Erythroblast (primary cell): ENCODE measurements around the gene FNDC3A.
A peak's percentile ranks its signal among the peaks of the same experiment; 100 is the strongest.

Experiments
- DNase-seq, 2 experiments: peaks; one replicate each; lab custom pipeline; 2025; lab: John Stamatoyannopoulos, UW
- GATA1 ChIP-seq: IDR thresholded peaks from 2 replicates; pipeline ENCODE4 v1.6.1; 2011; ENCODE audit warnings: low read depth, mild to moderate bottlenecking, control low read depth, low read length, moderate library complexity
- POLR2A ChIP-seq: IDR thresholded peaks from 2 replicates; pipeline ENCODE4 v1.6.1; 2011; ENCODE audit warnings: mild to moderate bottlenecking, low read length

FNDC3A gene

DNA sequence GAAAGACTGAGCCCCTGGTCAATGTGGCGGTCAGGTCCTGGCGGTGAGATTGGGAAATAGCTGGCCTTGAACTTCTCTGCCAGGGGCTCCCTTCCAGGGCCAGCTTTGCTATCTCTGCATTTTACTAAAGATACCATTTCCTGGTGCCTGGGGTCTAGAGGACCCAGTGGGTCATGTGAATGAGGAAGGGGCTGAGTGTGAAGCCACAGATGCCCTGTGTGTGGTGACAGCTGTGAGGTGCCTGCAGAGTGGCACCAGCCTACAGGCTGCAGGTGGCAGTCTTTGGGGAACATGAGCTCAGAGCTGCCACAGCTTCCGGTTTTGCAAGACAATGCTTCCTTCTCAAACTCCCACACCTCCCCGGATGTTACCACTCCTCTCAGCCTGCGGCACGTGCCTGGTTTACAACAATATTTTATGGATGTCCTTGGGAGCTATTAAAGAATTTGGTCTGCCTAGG is 239.2 kb downstream of the FNDC3A start:
- TF ChIP-seq GATA1 (no peak), POLR2A (no peak)
- peak in 1 of 2 experiments; percentile 9 for DNase-seq

DNA sequence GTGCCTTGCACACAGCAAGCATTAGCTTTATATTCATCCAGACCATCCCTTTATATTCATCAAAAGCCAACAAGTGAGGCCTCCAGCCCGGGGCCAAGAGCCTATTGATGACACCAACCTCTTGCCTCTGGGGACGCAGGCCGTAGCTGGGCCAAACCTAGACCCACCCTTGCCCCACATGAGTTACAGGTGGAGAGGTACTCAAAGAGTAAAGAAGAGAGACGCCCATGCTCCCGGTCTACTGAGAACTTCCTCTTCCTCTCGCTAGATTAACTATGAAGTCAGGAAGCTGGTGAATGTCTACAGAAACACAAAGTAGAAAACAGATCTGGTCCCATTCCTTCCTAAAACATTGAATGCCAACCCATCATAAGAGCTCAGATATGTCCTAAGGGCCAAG is 240.6 kb downstream of the FNDC3A start:
- DNase-seq: no peak
- TF ChIP-seq GATA1 (no peak), POLR2A (no peak)

DNA sequence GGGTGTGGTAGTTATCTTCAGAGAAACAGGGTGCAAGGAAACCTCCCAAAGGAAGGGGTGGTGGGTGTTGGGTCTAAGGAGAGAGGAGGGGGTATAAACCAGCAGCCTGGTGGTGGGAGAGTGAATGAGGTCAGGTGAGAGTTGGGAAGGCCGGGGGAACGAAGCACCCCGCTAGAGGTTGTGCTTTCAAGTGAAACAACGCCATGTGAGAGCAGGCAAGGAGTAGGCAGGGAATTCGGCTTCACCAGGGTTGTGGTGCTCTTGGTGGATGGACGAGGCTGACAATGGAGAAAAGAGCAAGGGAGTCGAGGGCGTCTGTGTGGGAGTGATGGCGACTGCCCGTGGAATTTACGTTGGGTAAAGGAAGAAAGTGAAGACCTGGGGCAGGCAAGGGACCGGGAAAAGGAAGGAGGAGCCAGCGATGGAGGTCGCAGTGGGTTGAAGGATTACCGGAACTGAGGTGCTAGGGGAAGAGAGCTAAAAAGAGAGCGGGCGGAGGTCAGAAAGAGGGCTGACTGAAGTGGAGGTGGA is 242.3 kb downstream of the FNDC3A start:
- no peak for DNase-seq
- TF ChIP-seq GATA1: no peak
- no peak for TF ChIP-seq POLR2A

DNA sequence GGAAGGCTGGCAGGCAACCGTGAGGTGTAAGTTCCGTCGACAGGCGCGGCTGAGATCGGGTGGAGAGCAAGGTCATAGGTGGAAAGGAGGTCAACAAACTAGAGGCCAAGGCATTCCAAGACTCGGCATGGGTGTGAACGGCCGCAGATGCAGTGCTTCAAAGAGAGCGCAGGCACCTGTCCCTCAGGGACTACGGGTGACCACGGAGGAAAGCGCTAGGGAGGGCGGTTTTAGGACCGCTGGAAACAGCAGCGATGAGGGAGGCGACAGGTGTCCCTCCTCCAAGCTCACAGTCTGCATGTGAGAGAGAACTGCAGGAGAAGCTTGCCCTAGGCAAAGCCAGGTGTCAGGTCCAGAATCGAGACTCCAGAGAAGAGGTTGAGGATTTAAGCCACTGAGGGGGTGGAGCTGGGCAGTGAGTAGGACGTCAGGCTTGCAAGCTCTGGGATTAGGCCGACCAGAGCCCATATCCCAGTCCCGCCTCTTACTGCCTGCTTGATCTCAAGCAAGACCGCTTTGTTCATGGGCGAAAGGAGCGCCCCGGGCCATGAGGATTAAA is 242.9 kb downstream of the FNDC3A start:
- peak in 1 of 2 experiments; percentile 7 for DNase-seq
- TF ChIP-seq GATA1 (no peak), POLR2A (no peak)

DNA sequence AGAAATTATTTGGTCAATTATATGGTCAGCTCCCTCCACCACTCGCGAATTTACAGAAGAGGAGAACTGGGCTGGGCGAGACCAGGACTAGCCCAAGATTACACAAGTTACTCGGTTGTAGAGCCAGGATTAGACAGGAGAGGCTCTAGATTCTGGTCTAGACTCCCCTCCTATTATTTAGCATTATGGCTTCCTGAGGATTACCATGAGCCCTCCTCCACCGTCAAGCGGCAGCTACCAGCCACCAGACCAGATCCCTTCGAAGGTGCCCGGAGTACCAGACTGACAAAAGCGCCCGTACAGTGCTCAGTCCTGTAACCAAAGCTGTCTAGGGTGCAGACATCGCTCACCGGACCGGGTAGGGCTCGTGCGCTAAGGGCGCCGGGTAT is 243.9 kb downstream of the FNDC3A start:
- TF ChIP-seq POLR2A (no peak), GATA1 (no peak)
- no peak for DNase-seq

DNA sequence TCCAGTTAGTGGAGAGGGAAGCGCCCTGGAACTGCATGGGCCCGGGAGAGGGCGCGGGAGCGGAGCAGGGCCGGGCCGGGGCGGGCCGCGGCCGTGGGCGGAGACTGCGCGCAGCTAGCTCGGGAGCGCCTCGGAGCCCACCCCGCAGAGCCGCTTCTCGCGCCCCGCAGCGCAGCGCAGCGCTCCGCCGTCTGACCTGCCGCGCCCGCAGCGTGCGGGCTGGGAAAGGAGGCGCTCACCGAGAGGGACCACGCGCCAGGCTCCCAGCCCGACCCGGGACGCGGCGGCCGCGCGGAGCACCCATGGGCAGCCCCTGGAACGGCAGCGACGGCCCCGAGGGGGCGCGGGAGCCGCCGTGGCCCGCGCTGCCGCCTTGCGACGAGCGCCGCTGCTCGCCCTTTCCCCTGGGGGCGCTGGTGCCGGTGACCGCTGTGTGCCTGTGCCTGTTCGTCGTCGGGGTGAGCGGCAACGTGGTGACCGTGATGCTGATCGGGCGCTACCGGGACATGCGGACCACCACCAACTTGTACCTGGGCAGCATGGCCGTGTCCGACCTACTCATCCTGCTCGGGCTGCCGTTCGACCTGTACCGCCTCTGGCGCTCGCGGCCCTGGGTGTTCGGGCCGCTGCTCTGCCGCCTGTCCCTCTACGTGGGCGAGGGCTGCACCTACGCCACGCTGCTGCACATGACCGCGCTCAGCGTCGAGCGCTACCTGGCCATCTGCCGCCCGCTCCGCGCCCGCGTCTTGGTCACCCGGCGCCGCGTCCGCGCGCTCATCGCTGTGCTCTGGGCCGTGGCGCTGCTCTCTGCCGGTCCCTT is 244.5 kb downstream of the FNDC3A start, which contains the start of gene MLNR:
TSS of gene MLNR (plus strand) at position 303 of the 820 bp plus-strand sequence. CDS start at position 303, 0 bp downstream.
- TF ChIP-seq POLR2A: no peak
- no peak for TF ChIP-seq GATA1
- DNase-seq: peak; percentile 50 to 55

DNA sequence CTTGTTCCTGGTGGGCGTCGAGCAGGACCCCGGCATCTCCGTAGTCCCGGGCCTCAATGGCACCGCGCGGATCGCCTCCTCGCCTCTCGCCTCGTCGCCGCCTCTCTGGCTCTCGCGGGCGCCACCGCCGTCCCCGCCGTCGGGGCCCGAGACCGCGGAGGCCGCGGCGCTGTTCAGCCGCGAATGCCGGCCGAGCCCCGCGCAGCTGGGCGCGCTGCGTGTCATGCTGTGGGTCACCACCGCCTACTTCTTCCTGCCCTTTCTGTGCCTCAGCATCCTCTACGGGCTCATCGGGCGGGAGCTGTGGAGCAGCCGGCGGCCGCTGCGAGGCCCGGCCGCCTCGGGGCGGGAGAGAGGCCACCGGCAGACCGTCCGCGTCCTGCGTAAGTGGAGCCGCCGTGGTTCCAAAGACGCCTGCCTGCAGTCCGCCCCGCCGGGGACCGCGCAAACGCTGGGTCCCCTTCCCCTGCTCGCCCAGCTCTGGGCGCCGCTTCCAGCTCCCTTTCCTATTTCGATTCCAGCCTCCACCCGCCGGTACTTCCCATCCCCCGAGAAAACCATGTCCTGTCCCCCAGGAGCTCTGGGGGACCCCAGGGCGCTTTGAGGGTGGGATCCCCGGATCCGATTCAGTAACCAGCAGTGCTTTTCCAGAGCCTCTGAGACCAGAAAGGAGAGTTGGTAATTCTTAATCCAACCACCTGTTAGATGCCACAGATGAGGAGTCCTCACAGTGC is 245.3 kb downstream of the FNDC3A start:
- peak; percentile 21 to 37 for DNase-seq
- TF ChIP-seq GATA1 (no peak), POLR2A (no peak)

DNA sequence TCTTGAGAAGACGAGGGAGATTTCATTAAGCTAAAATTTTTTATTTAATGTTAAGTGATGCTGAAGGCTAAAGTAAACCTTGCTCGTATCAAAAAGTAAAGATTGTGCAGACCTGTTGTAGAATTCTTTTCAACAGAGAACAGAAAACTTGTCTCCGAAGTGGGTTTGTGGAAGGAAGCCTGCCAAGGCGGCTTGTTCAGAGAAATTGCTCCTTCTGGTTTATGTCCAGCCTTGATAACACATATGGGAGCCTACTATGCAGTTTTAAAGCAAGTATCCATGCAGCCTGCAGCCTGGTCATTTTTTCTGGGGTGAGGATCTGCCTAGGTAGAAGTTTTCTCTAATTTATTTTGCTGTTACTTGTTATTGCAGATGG is 245.9 kb downstream of the FNDC3A start:
- TF ChIP-seq POLR2A: no peak
- no peak for TF ChIP-seq GATA1
- DNase-seq: no peak

DNA sequence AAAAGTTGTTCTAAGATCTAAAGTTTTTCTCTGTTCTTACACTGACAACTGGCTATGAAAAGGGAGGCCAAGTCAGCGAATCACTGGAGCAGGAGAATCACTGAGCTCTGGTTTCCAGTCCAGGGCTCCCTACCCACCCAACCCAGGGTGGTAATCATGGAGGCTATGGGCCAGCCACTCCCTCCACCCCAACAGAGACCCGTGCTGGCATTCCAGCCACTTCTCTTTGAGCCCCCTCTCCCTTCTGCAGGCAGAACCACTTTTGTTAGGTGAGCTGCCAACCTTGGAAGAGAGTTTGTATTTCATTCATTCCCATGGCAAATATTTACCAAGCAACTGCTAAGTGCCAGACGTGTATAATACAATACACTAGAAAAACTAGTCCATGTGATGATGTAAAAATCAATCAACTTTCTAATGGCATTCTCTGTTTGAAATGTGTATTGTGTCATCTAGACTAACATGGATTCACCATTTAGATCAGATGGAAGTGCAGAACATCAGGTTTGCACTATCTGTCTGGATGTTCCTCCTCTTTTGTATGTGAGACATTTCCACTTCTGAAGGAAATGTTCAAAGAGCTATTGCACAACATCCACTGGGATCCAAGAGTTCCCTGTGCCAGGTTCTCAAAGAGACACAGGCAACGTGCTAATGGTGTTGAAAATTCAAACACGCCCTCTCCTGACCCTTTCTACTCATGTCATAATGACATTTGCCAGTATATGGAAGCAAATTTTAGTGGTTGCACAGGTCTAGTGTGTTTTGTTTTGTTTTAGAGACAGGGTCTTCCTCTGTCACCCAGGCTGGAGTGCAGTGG is 249.7 kb downstream of the FNDC3A start:
- DNase-seq: no peak
- TF ChIP-seq POLR2A: no peak

DNA sequence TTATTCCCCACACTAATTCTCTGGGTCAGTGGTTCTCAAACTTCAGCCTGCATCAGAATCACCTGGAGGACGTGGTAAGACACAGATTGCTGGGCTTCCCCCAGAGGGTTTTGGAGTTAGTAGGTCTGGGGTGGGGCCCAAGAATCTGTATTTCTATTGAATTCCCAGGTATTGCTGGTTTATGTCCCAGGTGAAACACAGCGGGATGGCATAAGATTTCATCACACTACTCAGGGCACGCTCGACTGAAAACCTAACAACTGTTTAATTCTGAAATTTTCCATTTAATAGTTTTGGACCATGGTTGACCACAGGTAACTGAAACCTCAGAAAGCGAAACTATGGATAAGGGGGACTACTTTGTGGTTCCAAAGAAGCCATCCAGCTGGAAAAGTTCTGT is 250.9 kb downstream of the FNDC3A start:
- TF ChIP-seq POLR2A (no peak), GATA1 (no peak)
- DNase-seq: no peak

DNA sequence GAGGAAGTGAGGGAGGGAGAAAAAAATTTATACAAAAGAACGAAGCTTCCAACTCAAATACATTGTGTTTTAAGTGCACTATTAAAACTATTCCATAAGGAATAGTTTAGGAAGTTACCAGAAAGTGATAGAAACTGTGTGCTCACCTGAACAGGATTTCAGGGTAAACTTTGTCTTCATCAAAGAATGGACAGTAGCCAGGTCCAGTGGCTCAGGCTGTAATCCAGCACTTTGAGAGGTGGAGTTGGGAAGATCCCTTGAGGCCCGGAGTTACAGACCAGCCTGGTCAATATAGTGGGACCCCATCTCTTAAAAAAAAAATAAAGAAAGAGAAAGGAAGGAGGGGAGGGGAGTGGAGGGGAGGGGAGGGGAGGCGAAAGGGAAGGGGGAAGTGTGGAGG is 259.0 kb downstream of the FNDC3A start:
- no peak for TF ChIP-seq GATA1
- no peak for TF ChIP-seq POLR2A
- DNase-seq: no peak

DNA sequence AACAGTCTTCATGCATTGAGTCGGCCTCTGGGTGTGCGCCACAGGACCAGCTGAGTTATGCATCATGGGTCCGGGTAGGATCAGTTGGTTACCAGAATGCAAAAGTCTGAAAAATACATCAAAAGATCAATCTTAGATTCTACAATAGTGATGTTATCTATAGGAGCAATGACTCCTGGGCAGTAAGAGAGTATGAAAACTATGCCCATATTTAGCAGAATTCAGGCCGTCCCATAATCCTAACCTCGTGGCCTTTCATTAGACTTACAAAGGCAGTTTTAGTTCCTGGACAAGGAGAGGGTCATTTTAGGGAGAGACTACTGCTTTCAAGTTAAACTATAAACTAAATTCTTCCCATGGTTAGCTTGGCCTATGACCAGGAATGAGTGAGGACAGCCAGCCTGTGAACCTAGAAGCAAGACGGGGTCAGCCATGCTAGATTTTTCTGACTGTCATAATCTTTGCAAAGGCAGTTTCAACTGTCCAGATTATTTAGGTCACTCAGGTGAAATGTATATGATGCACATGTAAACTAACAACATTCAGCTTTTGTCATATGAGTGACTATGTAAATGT is 260.2 kb downstream of the FNDC3A start:
- TF ChIP-seq GATA1 (no peak), POLR2A (no peak)
- DNase-seq: no peak

DNA sequence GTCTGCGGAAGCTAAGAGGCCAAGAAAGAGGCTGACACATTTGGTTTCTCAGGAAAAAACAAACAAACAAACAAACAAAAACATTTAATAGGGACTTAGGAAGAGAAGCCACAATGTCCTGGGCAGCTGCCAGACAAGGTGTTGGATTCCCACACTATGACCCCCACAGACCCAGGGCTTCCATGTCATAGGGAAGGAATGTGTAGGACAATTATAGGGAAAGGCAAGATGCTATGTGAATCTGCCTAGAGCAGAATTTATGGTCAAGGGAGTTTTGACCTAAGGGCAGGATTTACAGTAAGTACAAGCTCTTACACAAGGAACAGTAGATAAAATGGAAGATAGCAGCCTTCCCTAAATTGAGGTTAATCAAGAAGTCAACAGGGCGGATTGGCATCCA is 262.9 kb downstream of the FNDC3A start:
- no peak for DNase-seq
- TF ChIP-seq POLR2A (no peak), GATA1 (no peak)
